ENCODE measurements around the gene TUBB3. TPM values are rescaled to one million over a fixed set of nuclear protein-coding genes. Genes with fewer than 3 reads are reported as not detected.

The TUBB3 gene
- total and polyA plus RNA-seq, 9 of the 15 experiments (the other 6 are each of a cell fraction or from before 2014, with no cell fraction given): 0.18 to 12.5 (median 5.0) TPM

GRCh38 chr16:89960966-89961365 is 37.8 kb downstream of the TUBB3 start (continued):
- TF ChIP-seq FOS (IDR thresholded peaks at IDR 0.05; ENCODE audit: extremely low read depth, insufficient read length): no peak
- TF ChIP-seq ZSCAN32 (CRISPR knock-in tag; IDR thresholded peaks at IDR 0.05): no peak

- no TSS peak for BruUV-seq (replicated peaks)
- intact Hi-C loops (cut with micrococcal nuclease): no loop called here
- 98% methylated on average over 17 of the region's 23 CpGs for WGBS (ENCODE audit: insufficient coverage, low coverage, missing lambda C conversion rate)
- TF ChIP-seq, protein P1, sequence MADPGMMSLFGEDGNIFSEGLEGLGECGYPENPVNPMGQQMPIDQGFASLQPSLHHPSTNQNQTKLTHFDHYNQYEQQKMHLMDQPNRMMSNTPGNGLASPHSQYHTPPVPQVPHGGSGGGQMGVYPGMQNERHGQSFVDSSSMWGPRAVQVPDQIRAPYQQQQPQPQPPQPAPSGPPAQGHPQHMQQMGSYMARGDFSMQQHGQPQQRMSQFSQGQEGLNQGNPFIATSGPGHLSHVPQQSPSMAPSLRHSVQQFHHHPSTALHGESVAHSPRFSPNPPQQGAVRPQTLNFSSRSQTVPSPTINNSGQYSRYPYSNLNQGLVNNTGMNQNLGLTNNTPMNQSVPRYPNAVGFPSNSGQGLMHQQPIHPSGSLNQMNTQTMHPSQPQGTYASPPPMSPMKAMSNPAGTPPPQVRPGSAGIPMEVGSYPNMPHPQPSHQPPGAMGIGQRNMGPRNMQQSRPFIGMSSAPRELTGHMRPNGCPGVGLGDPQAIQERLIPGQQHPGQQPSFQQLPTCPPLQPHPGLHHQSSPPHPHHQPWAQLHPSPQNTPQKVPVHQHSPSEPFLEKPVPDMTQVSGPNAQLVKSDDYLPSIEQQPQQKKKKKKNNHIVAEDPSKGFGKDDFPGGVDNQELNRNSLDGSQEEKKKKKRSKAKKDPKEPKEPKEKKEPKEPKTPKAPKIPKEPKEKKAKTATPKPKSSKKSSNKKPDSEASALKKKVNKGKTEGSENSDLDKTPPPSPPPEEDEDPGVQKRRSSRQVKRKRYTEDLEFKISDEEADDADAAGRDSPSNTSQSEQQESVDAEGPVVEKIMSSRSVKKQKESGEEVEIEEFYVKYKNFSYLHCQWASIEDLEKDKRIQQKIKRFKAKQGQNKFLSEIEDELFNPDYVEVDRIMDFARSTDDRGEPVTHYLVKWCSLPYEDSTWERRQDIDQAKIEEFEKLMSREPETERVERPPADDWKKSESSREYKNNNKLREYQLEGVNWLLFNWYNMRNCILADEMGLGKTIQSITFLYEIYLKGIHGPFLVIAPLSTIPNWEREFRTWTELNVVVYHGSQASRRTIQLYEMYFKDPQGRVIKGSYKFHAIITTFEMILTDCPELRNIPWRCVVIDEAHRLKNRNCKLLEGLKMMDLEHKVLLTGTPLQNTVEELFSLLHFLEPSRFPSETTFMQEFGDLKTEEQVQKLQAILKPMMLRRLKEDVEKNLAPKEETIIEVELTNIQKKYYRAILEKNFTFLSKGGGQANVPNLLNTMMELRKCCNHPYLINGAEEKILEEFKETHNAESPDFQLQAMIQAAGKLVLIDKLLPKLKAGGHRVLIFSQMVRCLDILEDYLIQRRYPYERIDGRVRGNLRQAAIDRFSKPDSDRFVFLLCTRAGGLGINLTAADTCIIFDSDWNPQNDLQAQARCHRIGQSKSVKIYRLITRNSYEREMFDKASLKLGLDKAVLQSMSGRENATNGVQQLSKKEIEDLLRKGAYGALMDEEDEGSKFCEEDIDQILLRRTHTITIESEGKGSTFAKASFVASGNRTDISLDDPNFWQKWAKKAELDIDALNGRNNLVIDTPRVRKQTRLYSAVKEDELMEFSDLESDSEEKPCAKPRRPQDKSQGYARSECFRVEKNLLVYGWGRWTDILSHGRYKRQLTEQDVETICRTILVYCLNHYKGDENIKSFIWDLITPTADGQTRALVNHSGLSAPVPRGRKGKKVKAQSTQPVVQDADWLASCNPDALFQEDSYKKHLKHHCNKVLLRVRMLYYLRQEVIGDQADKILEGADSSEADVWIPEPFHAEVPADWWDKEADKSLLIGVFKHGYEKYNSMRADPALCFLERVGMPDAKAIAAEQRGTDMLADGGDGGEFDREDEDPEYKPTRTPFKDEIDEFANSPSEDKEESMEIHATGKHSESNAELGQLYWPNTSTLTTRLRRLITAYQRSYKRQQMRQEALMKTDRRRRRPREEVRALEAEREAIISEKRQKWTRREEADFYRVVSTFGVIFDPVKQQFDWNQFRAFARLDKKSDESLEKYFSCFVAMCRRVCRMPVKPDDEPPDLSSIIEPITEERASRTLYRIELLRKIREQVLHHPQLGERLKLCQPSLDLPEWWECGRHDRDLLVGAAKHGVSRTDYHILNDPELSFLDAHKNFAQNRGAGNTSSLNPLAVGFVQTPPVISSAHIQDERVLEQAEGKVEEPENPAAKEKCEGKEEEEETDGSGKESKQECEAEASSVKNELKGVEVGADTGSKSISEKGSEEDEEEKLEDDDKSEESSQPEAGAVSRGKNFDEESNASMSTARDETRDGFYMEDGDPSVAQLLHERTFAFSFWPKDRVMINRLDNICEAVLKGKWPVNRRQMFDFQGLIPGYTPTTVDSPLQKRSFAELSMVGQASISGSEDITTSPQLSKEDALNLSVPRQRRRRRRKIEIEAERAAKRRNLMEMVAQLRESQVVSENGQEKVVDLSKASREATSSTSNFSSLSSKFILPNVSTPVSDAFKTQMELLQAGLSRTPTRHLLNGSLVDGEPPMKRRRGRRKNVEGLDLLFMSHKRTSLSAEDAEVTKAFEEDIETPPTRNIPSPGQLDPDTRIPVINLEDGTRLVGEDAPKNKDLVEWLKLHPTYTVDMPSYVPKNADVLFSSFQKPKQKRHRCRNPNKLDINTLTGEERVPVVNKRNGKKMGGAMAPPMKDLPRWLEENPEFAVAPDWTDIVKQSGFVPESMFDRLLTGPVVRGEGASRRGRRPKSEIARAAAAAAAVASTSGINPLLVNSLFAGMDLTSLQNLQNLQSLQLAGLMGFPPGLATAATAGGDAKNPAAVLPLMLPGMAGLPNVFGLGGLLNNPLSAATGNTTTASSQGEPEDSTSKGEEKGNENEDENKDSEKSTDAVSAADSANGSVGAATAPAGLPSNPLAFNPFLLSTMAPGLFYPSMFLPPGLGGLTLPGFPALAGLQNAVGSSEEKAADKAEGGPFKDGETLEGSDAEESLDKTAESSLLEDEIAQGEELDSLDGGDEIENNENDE (IDR thresholded peaks at IDR 0.05; ENCODE audit: low read depth, low read length): no peak
- TF ChIP-seq KDM2B (CRISPR knock-in tag; IDR thresholded peaks at IDR 0.05) (no peak), ZNF561 (CRISPR knock-in tag; conservative IDR thresholded peaks at IDR 0.05) (no peak), LARP7 (IDR thresholded peaks at IDR 0.05) (no peak), SP2 (IDR thresholded peaks at IDR 0.05; ENCODE audit: extremely low read depth, low read depth, low read length, poor library complexity, severe bottlenecking) (no peak), ZC3H4 (CRISPR knock-in tag; IDR thresholded peaks at IDR 0.05; ENCODE audit: borderline replicate concordance) (no peak), TCF7 (IDR thresholded peaks at IDR 0.05; ENCODE audit: borderline replicate concordance) (no peak), MAZ (CRISPR knock-in tag; conservative IDR thresholded peaks at IDR 0.05 in 1 of 2, IDR thresholded peaks at IDR 0.05 in 1 of 2) (no peak), ZC3H11A (IDR thresholded peaks at IDR 0.05; ENCODE audit: low read depth, low read length) (no peak)
These were observed 38.8 kb downstream of the TUBB3 start for GRCh38 chr16:89961920-89962319.

More at GRCh38 chr16:89961920-89962319, 38.8 kb downstream of the TUBB3 start:
- no peak overlapping the region for H3K4me3 ChIP-seq
- H3K79me2 ChIP-seq (ENCODE audit: control insufficient read depth, insufficient read depth, low read length): no peaks in the 10 kb centered on the region
- no peak overlapping the region for H3K9ac ChIP-seq (ENCODE audit: insufficient read depth in 1 of 2, low read depth in 2 of 2, low read length in 2 of 2)
- POLR2A ChIA-PET: interaction anchor here (0.6 to 4.0 kb wide), 3 partner anchors 8 to 50 kb away, joined by 3 to 17 read pairs (median 3); no protein-coding TSS in a partner anchor
- H3K36me3 ChIP-seq (ENCODE audit: control insufficient read depth, insufficient read depth, low read length): peaks cover 54% of the 10 kb centered on the region
- no peak overlapping the region for H2AFZ ChIP-seq (ENCODE audit: low read depth, low read length)
- H3K27me3 ChIP-seq (ENCODE audit: control insufficient read depth in 2 of 2, insufficient read depth in 2 of 2, low read length in 2 of 2): no peaks in the 10 kb centered on the region
- ATAC-seq (no peak), FAIRE-seq (no peak), DNase-seq (ENCODE audit: extremely low read depth in 1 of 4, low spot score in 3 of 4) (no peak)
- H3K27ac ChIP-seq (ENCODE audit: extremely low read depth, low read depth, low read length): no peak overlapping the region
- H4K20me1 ChIP-seq (replicated peaks; ENCODE audit: control insufficient read depth, insufficient read depth, low read length): 0 out of 2 replicates have a peak, but pooled peaks cover 4% of the 10 kb centered on the region
- H3K9me1 ChIP-seq (ENCODE audit: control insufficient read depth, insufficient read depth, low read length): no peaks in the 10 kb centered on the region
- CTCF ChIA-PET (ENCODE audit: low intra/inter-chr PET ratio): no interaction called here
- H3K4me1 ChIP-seq (replicated peaks in 1 of 2; ENCODE audit: control insufficient read depth in 2 of 2, insufficient read depth in 2 of 2, low read length in 2 of 2): peaks cover 0 to 32% of the 10 kb centered on the region in 2 experiments; a peak in 2 of 5 replicates
- H3K9me3 ChIP-seq (replicated peaks; ENCODE audit: control insufficient read depth, insufficient read depth, low read depth, low read length): no peaks in the 10 kb centered on the region
- no peak overlapping the region for H3K4me2 ChIP-seq (ENCODE audit: insufficient read depth, low read length)
- in situ Hi-C loops (cut with MboI): no loop called here

Measured in K562 (cell line).